ENCODE measurements around the gene ZNF365. TPM values are rescaled to one million over a fixed set of nuclear protein-coding genes. Genes with fewer than 3 reads are reported as not detected.
A peak's percentile ranks its signal among the peaks of the same experiment; 100 is the strongest.
"Not testable (repeated sequence)": the region's sequence is repeated elsewhere in the genome, so short reads cannot be mapped to it uniquely, and the experiment has no call there.

The ZNF365 gene
- total RNA-seq, 1 donor from 2014 or later, result not detected

- no peaks in the 10 kb centered on the region for H3K36me3 Mint-ChIP-seq (ENCODE audit: low read depth)
- H3K9me3 Mint-ChIP-seq, result peaks cover 4% of the 10 kb centered on the region
- no peaks in the 10 kb centered on the region for H3K4me1 Mint-ChIP-seq (ENCODE audit: low read depth)
- intact Hi-C loops (cut with micrococcal nuclease), result no loop called here
- no peak overlapping the region for H3K27ac Mint-ChIP-seq
- H3K27me3 Mint-ChIP-seq (ENCODE audit: low read depth), result peaks cover 27% of the 10 kb centered on the region
- no peak for DNase-seq (ENCODE audit: low spot score)
- no peak overlapping the region for H3K4me3 Mint-ChIP-seq (ENCODE audit: low read depth)
These were observed 28.3 kb downstream of the ZNF365 start for GRCh38 chr10:62402508-62402907.

DNA sequence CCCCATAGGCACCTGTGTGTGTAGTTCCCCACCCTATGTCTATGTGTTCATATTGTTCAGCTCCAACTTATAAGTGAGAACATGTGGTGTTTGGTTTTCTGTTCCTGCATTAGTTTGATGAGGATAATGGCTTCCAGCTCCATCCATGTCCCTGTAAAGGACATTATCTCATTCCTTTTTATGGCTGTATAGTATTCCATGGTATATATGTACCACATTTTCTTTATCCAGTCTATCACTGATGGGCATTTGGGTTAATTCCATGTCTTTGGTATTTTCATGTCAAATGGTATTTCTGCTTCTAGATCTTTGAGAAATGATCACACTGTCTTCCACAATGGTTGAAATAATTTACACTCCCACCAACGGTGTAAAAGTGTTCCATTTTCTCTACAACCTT, 36.4 kb downstream of the ZNF365 start:
- H3K36me3 Mint-ChIP-seq (ENCODE audit: low read depth); H3K27ac Mint-ChIP-seq; DNase-seq (ENCODE audit: low spot score); H3K4me3 Mint-ChIP-seq (ENCODE audit: low read depth); H3K4me1 Mint-ChIP-seq (ENCODE audit: low read depth); intact Hi-C loops (cut with micrococcal nuclease): not testable (repeated sequence)
- Mint-ChIP-seq H3K27me3 (ENCODE audit: low read depth) (peaks cover 38% of the 10 kb centered on the region), H3K9me3 (peaks cover 38% of the 10 kb centered on the region)

- H3K27ac Mint-ChIP-seq; H3K4me3 Mint-ChIP-seq (ENCODE audit: low read depth); H3K4me1 Mint-ChIP-seq (ENCODE audit: low read depth); H3K36me3 Mint-ChIP-seq (ENCODE audit: low read depth); intact Hi-C loops (cut with micrococcal nuclease); DNase-seq (ENCODE audit: low spot score): not testable (repeated sequence)
- Mint-ChIP-seq H3K9me3 (peaks cover 38% of the 10 kb centered on the region), H3K27me3 (ENCODE audit: low read depth) (peaks cover 40% of the 10 kb centered on the region)
These were observed 36.8 kb downstream of the ZNF365 start for GRCh38 chr10:62410934-62411333.

- H3K36me3 Mint-ChIP-seq (ENCODE audit: low read depth), result no peaks in the 10 kb centered on the region
- peaks cover 45% of the 10 kb centered on the region for H3K27me3 Mint-ChIP-seq (ENCODE audit: low read depth)
- no peak overlapping the region for H3K27ac Mint-ChIP-seq
- no peaks in the 10 kb centered on the region for H3K4me1 Mint-ChIP-seq (ENCODE audit: low read depth)
- peaks cover 30% of the 10 kb centered on the region for H3K9me3 Mint-ChIP-seq
- intact Hi-C loops (cut with micrococcal nuclease), result no loop called here
- no peak for DNase-seq (ENCODE audit: low spot score)
- no peak overlapping the region for H3K4me3 Mint-ChIP-seq (ENCODE audit: low read depth)
These were observed 38.9 kb downstream of the ZNF365 start for GRCh38 chr10:62413048-62413447.

- no peaks in the 10 kb centered on the region for H3K36me3 Mint-ChIP-seq (ENCODE audit: low read depth)
- H3K27ac Mint-ChIP-seq, result no peak overlapping the region
- intact Hi-C loops (cut with micrococcal nuclease), result no loop called here
- peaks cover 25% of the 10 kb centered on the region for H3K9me3 Mint-ChIP-seq
- H3K4me1 Mint-ChIP-seq (ENCODE audit: low read depth), result no peaks in the 10 kb centered on the region
- DNase-seq (ENCODE audit: low spot score), result no peak
- H3K27me3 Mint-ChIP-seq (ENCODE audit: low read depth), result peaks cover 46% of the 10 kb centered on the region
- no peak overlapping the region for H3K4me3 Mint-ChIP-seq (ENCODE audit: low read depth)
These were observed 39.5 kb downstream of the ZNF365 start for GRCh38 chr10:62413652-62414051.

- Mint-ChIP-seq H3K4me3 (ENCODE audit: low read depth) (no peak overlapping the region), H3K36me3 (ENCODE audit: low read depth) (no peaks in the 10 kb centered on the region), H3K27me3 (ENCODE audit: low read depth) (peaks cover 49% of the 10 kb centered on the region), H3K4me1 (ENCODE audit: low read depth) (no peaks in the 10 kb centered on the region), H3K27ac (no peak overlapping the region), H3K9me3 (peaks cover 25% of the 10 kb centered on the region)
- no peak for DNase-seq (ENCODE audit: low spot score)
- intact Hi-C loops (cut with micrococcal nuclease), result no loop called here
These were observed 40.2 kb downstream of the ZNF365 start for GRCh38 chr10:62414359-62414758.

GRCh38 chr10:62422068-62422590, 48.0 kb downstream of the ZNF365 start:
- Mint-ChIP-seq H3K27ac (no peak overlapping the region), H3K4me3 (ENCODE audit: low read depth) (no peak overlapping the region), H3K9me3 (no peaks in the 10 kb centered on the region), H3K27me3 (ENCODE audit: low read depth) (peaks cover 8% of the 10 kb centered on the region), H3K36me3 (ENCODE audit: low read depth) (no peaks in the 10 kb centered on the region), H3K4me1 (ENCODE audit: low read depth) (peaks cover 19% of the 10 kb centered on the region)
- intact Hi-C loops (cut with micrococcal nuclease), result loop anchor here (5.0 kb wide), 1 partner anchor 155 kb away; the partner anchor contains the start of gene RTKN2
- DNase-seq (ENCODE audit: low spot score), result no peak

DNA sequence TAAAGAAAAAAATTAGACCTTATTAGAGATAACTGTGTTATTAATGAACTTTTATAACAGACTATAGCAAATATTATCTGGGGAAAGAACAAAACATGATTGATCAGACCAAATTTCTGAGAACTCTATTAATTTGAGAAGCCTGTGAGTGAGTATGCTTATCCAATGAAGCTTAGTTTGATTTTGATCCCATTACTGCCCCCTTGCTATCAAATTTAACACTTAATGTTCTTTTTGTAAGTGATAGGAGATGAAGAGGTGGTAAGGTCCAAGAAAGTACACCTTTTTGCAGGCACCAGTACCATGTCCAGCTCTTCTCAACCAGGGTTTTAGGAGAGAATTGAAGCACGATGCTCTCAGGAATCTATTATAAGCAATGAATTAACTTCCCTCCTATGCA, 49.9 kb downstream of the ZNF365 start:
- Mint-ChIP-seq H3K27ac (no peak overlapping the region), H3K4me1 (ENCODE audit: low read depth) (peaks cover 19% of the 10 kb centered on the region), H3K36me3 (ENCODE audit: low read depth) (no peaks in the 10 kb centered on the region), H3K4me3 (ENCODE audit: low read depth) (no peak overlapping the region), H3K27me3 (ENCODE audit: low read depth) (peaks cover 1% of the 10 kb centered on the region), H3K9me3 (peaks cover 15% of the 10 kb centered on the region)
- intact Hi-C loops (cut with micrococcal nuclease), result loop anchor here (5.0 kb wide), 1 partner anchor 157 kb away; the partner anchor contains the start of gene RTKN2
- no peak for DNase-seq (ENCODE audit: low spot score)

DNA sequence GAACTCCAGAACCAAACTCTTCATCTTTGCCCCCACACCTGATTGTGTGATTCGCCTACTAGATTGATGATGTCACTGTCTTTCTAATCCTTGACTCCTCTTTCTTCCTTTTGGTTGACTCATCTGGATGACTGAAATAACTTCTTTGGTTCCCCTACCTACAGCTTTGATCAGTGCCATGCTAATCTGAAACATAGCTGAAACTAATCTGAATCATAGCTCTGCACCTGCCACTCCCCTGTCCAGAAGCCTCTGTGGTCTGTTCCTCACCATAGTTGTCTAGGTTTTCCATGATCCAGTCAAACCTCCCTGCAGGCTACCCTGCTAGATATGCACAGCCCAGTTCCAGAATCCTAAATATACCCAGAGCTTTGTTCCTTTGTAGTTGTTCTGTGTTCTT, 51.9 kb downstream of the ZNF365 start:
- Mint-ChIP-seq H3K27ac (no peak overlapping the region), H3K4me3 (ENCODE audit: low read depth) (no peak overlapping the region), H3K36me3 (ENCODE audit: low read depth) (no peaks in the 10 kb centered on the region), H3K27me3 (ENCODE audit: low read depth) (no peaks in the 10 kb centered on the region), H3K9me3 (peaks cover 17% of the 10 kb centered on the region), H3K4me1 (ENCODE audit: low read depth) (peaks cover 19% of the 10 kb centered on the region)
- no peak for DNase-seq (ENCODE audit: low spot score)
- intact Hi-C loops (cut with micrococcal nuclease), result no loop called here

DNA sequence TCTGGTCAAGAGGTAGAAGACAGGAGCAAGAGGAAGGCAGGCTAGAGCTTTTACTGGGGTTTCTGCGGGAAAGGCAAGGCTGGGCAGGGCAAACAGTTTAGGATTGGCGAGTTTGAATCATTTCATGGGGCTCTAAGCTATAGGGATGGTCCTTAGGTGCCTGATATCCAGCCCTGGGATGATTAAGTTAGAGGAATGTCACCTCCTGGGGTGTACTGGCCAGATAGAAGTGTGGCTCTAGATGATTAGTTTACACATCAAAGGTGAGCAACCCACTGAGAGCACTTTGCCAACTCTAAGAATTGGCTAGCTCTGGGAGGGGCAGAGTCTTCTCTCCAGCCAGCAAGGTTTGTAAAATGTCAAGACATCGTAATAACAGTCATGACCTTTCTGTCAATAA, 52.4 kb downstream of the ZNF365 start:
- DNase-seq (ENCODE audit: low spot score), result no peak
- H3K27me3 Mint-ChIP-seq (ENCODE audit: low read depth), result no peaks in the 10 kb centered on the region
- no peak overlapping the region for H3K4me3 Mint-ChIP-seq (ENCODE audit: low read depth)
- H3K4me1 Mint-ChIP-seq (ENCODE audit: low read depth), result peaks cover 21% of the 10 kb centered on the region
- no peaks in the 10 kb centered on the region for H3K36me3 Mint-ChIP-seq (ENCODE audit: low read depth)
- no peak overlapping the region for H3K27ac Mint-ChIP-seq
- peaks cover 17% of the 10 kb centered on the region for H3K9me3 Mint-ChIP-seq
- intact Hi-C loops (cut with micrococcal nuclease), result no loop called here

DNA sequence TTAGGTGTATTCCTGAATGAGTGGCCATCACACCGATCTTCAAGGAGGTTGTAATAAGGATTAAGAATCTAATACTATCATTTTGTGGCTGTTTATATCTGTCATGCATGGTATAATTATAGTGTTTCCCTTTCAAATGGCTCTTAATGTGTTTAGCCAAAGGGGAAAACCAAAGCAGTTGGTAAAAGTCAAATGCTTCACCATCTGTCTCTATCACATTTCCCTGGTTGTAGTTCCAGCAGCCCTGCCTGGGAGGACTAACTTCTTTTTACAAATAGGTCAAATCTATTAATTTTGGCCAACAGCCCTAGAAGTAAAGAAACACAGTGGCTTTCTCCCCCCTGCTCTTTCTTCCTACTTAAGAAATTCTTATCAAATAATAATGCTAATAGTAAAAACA, 56.7 kb downstream of the ZNF365 start:
- Mint-ChIP-seq H3K27me3 (ENCODE audit: low read depth) (peaks cover 11% of the 10 kb centered on the region), H3K4me3 (ENCODE audit: low read depth) (no peak overlapping the region), H3K36me3 (ENCODE audit: low read depth) (no peaks in the 10 kb centered on the region), H3K27ac (no peak overlapping the region), H3K9me3 (peaks cover 20% of the 10 kb centered on the region), H3K4me1 (ENCODE audit: low read depth) (peaks cover 24% of the 10 kb centered on the region)
- no peak for DNase-seq (ENCODE audit: low spot score)
- intact Hi-C loops (cut with micrococcal nuclease), result loop anchor here (5.0 to 10.0 kb wide), 6 partner anchors 96 to 526 kb away; partner anchors contain the start of genes ARID5B and EGR2

GRCh38 chr10:62433181-62433692, 59.1 kb downstream of the ZNF365 start:
- H3K36me3 Mint-ChIP-seq (ENCODE audit: low read depth), result no peaks in the 10 kb centered on the region
- intact Hi-C loops (cut with micrococcal nuclease), result loop anchor here (1.0 to 10.0 kb wide), 7 partner anchors 49 to 528 kb away; partner anchors contain the start of genes ARID5B and EGR2
- no peak overlapping the region for H3K4me3 Mint-ChIP-seq (ENCODE audit: low read depth)

DNA sequence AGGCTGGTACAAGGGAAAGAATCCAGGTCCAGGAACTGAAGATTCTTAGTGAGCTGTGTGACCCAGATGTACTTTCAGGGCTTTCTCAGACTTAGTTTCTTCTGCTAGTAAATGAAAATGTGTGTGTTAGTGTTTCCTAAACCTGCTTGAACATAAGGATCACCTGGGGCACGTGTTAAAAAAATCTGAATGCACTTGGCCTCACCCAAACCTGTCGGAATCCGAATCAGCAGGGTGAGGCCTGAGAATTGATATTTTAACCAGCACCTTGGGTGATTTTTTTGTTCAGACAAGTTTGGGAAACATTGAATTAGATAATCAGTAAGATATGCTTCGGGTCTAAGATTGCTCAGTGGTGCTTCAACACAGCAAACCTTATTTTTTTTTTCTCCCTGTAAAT, 59.7 kb downstream of the ZNF365 start:
- H3K27ac Mint-ChIP-seq, result no peak overlapping the region
- H3K4me1 Mint-ChIP-seq (ENCODE audit: low read depth), result peaks cover 18% of the 10 kb centered on the region
- intact Hi-C loops (cut with micrococcal nuclease), result loop anchor here (1.0 to 10.0 kb wide), 7 partner anchors 50 to 529 kb away; partner anchors contain the start of genes ARID5B and EGR2
- H3K9me3 Mint-ChIP-seq, result peaks cover 6% of the 10 kb centered on the region
- no peaks in the 10 kb centered on the region for H3K36me3 Mint-ChIP-seq (ENCODE audit: low read depth)
- no peak overlapping the region for H3K4me3 Mint-ChIP-seq (ENCODE audit: low read depth)
- peaks cover 30% of the 10 kb centered on the region for H3K27me3 Mint-ChIP-seq (ENCODE audit: low read depth)
- DNase-seq (ENCODE audit: low spot score), result no peak

More at GRCh38 chr10:62433181-62433692, 59.1 kb downstream of the ZNF365 start:
- Mint-ChIP-seq H3K27me3 (ENCODE audit: low read depth) (peaks cover 28% of the 10 kb centered on the region), H3K27ac (peak overlapping the region; percentile 33), H3K9me3 (peaks cover 12% of the 10 kb centered on the region), H3K4me1 (ENCODE audit: low read depth) (peaks cover 18% of the 10 kb centered on the region)
- no peak for DNase-seq (ENCODE audit: low spot score)

Measured in activated T-helper 2 cell treated with anti-CD3 and anti-CD28 coated beads, Interferon-gamma antibody, Interleukin-2, Interleukin-4, amounts not matched to agents 10 μg/mL and 5 μg/mL and 100 μg/mL, durations not matched to agents 14 hours and 24 hours and 36 hours (primary cell).